Stimulated activated CD8-positive, alpha-beta memory T cell treated with anti-CD3 and anti-CD28 coated beads, Interleukin-7, amount 100 ng/mL, for 48 hours (primary cell): ENCODE measurements around the gene BAK1.
A peak's percentile ranks its signal among the peaks of the same experiment; 100 is the strongest.
"Not testable (repeated sequence)": the region's sequence is repeated elsewhere in the genome, so short reads cannot be mapped to it uniquely, and the experiment has no call there.

Experiments used
- DNase-seq, 2 donors: peaks; one replicate each; pipeline ENCODE4 v3.0.0-alpha.2; 2020; ENCODE audit warnings: low read depth in 1 of 2; ENCODE audit errors: extremely low read depth in 1 of 2

BAK1 gene

DNA sequence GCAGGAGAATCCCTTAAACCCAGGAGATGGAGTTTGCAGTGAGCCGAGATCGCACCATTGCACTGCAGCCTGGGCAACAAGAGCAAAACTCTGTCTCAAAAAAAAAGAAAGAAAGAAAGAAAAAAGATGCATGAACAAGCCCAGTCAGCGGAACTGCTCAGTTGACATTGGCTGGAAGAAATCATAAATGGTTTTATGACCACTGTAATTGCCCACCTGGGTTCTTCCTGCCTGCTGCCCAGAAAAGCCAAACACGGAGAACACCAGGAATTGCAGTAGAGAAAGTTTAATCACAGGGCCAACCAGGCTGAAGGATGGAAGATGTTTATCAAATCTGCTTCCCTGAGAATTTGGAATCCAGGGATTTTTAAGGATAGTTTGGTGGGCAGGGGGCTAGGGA, 22.7 kb downstream of the BAK1 start:
- DNase-seq = no peak

DNA sequence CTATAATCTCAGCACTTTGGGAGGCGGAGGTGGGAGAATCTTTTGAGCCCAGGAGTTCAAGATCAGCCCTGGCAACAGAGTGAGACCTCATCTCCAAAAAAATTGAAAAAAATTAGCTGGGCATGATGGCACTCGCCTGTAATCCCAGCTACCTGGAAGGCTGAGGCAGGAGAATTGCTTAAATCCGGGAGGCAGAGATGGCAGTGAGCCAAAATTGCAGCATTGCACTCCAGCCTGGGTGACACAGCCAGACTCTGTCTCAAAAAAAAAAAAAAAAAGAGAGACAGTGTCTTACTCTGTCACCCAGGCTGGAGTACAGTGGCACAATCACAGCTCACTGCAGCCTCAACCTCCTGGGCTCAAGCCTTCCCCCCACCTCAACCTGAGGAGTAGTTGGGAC, 27.2 kb downstream of the BAK1 start:
- not testable (repeated sequence) for DNase-seq

GRCh38 chr6:33552252-33552651, 27.8 kb downstream of the BAK1 start:
- no peak for DNase-seq

DNA sequence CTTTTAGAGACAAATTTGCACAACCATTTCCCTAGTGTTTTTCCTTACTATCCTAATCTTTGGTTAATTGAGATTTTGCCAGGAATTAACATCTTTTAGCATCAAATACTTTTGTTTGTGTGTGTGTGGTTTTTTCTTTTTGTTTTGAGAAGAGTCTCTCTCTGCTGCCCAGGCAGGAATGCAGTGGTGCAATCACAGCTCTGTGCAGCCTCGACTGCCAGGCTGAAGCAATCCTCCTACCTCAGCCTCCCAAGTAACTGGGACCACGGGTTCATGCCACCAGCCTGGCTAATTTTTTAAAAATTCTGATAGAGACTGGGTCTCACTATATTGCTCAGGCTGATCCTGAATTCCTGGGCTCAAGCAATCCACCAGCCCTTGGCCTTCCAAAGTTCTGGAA, 28.5 kb downstream of the BAK1 start:
- no peak for DNase-seq

- no peak for DNase-seq
Observed at GRCh38 chr6:33549896-33550295, 30.2 kb downstream of the BAK1 start.

GRCh38 chr6:33549196-33549595, 30.9 kb downstream of the BAK1 start:
- no peak for DNase-seq

DNA sequence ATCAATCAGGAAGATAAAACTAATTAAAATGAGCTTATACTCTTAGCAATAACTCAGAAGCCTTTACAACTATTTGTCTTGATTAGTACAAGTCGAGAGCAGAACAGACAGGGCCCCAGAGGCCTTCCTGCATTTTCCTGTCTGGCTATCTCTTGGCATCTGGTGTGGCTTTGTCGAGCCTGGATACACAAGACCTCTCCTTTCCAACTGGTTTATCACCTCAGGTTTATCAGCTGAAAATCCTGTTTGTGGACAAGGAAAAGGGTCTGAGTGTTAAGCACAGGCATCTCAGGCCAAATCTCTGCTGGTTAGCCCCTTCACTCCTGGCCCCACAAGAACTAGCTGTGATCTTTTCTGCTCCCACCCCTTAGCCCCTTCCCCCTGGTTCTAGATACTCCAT, 32.6 kb downstream of the BAK1 start:
- no peak for DNase-seq

- DNase-seq = no peak
Observed at GRCh38 chr6:33546766-33547165, 33.3 kb downstream of the BAK1 start.

GRCh38 chr6:33545292-33545691, 34.8 kb downstream of the BAK1 start:
- DNase-seq = not testable (repeated sequence)

GRCh38 chr6:33543116-33543515, 37.0 kb downstream of the BAK1 start:
- no peak for DNase-seq

DNA sequence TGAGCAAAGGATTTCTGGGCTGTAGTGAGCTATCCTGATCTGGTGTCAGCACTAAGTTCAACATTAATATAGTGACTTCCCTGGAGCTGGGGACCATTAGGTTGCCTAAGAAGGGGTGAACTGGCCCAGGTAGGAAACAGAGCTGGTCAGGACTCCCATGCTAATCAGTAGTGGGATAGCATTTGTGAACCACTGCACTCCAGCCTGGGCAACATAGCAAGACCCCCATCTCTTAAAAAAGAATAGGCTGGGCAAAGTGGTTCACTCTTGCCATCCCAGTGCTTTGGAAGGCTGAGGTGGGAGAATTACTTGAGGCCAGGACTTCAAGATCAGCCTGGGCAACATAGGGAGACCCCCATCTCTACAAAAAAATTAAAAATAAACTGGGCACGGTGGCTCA, 39.3 kb downstream of the BAK1 start:
- no peak for DNase-seq

DNA sequence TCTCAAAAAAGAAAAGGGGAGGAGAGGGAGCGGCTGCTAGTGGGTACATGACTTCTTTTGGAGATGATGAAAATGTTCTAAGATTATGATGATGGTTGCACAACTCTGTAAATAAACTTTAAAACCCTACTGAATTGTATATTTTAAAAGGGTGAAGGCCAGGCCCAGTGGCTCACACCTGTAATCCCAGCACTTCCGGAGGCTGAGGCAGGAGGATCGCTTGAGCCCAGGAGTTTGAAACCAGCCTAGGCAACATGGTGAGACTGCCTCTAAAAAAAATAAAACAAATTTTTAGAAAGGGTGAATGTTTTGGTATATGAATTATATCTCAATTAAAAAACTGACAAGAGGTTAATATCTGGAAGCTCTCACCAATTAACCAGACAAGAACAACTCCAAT, 45.4 kb downstream of the BAK1 start:
- DNase-seq = no peak

DNA sequence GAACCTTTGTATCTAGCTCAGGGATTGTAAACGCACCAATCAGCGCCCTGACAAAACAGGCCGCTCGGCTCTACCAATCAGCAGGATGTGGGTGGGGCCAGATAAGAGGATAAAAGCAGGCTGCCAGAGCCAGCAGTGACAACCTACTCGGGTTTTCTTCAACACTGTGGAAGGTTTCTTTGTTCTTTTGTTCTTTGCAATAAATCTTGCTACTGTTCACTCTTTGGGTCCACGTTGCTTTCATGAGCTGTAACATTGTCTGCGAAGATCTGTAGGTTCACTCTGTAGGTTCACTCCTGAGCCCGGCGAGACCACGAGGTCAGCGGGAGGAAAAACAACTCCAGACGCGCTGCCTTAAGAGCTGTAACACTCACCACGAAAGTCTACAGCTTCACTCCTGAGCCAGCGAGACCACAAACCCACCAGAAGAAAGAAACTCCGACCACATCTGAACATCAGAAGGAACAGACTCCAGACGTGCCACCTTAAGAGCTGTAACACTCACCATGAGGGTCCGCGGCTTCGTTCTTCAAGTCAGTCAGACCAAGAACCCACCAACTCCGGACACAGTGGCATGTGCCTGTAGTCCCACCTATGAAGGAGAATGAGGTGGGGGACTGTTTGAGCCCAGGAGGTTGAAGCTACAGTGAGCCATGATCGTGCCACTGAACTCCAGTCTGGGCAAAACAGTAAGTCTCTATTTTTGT, 46.8 kb downstream of the BAK1 start:
- DNase-seq = peak; percentile 30 to 46

DNA sequence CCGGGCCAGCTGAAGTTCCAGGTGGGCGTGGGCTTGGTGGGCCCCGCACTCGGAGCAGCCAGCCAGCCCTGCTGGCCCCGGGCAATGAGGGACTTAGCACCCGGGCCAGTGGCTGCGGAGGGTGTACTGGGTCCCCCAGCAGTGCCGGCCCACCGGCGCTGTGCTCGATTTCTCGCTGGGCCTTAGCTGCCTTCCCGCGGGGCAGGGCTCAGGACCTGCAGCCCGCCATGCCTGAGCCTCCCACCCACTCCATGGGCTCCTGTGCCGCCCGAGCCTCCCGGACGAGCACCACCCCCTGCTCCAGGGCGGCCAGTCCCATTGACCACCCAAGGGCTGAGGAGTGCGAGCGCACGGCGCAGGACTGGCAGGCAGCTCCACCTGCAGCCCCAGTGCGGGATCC, 47.6 kb downstream of the BAK1 start:
- DNase-seq = not testable (repeated sequence)

DNA sequence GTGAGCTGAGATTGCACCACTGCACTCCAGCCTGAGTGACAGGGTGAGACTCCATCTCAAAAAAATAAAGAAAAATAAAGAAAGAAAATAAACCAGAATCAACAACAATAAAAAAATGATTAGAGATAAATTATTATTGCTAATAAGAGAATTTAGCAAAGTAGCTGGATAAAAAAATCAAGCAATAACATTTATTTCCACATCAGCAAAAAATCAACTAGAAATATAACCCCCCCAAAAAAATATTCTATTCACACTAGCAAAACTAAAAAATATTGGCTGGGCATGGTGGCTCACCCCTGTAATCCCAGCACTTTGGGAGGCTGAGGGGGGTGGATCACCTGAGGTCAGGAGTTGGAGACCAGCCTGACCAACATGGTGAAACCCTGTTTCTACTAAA, 49.5 kb downstream of the BAK1 start:
- not testable (repeated sequence) for DNase-seq
